HCT116 (cell line): ENCODE results near the gene APLP1. TPM values are rescaled to one million over a fixed set of nuclear protein-coding genes. Genes with fewer than 3 reads are reported as not detected.

Source experiments
- ATAC-seq: fragments of 200-7000 bp; cut with Tn5 transposase; 2 replicates; pipeline ENCODE4 v1.9.1; 2020; ENCODE audit warnings: mild to moderate bottlenecking, moderate library complexity
- BruUV-seq: library from RNA; stranded (reverse); fragments of 400-500 nt; replicated peaks from 2 replicates; lab custom pipeline; 2021; lab: Mats Ljungman, UMichigan
- CTCF ChIA-PET: fragments of 300-600 bp; sonication (Branson Sonifier 250); formaldehyde crosslinking; loops from one replicate; lab custom pipeline; 2021; ENCODE audit warnings: antibody characterized with exemption; lab: Charles Lee
- POLR2A ChIA-PET: fragments of 300-600, 350-600 bp; sonication (Branson Sonifier 250); formaldehyde crosslinking; loops from one replicate; lab custom pipeline; 2021; ENCODE audit warnings: antibody characterized with exemption; lab: Charles Lee
- RAD21 ChIA-PET, 2 experiments: fragments of 300-600 bp; sonication (Branson Sonifier 250); formaldehyde crosslinking; loops; one replicate each; lab custom pipeline; 2023; ENCODE audit warnings: low total read pairs in 2 of 2; ENCODE audit not compliant: uncharacterized antibody in 2 of 2, unreplicated experiment in 2 of 2, low non-redundant PET in 1 of 2; lab: Charles Lee
- DNase-seq: peaks from one replicate; pipeline ENCODE4 v3.0.0-alpha.2; 2010; ENCODE audit warnings: low read depth, low spot score
- H2AFZ ChIP-seq: fragments of 200-600 bp; shearing (Covaris generic), sonication (generic); 2 replicates; pipeline ENCODE4 v1.6.1; 2017; ENCODE audit warnings: low read depth, mixed run types, mixed read lengths, antibody characterized with exemption, low read length; ENCODE audit not compliant: poor library complexity, severe bottlenecking
- H3K27ac ChIP-seq: 2 replicates; pipeline ENCODE4 v1.5.1; 2012; ENCODE audit warnings: low read depth, low read length
- H3K27me3 ChIP-seq: fragments of 200-600 bp; sonication (generic); 2 replicates; pipeline ENCODE4 v1.6.1; 2016; ENCODE audit warnings: mixed run types, low read length, mixed read lengths; ENCODE audit not compliant: insufficient read depth
- H3K36me3 ChIP-seq, 2 experiments: fragments of 200-500 bp in 1 of 2; fragments of 200-600 bp in 1 of 2; sonication (Bioruptor generic) in 1 of 2; sonication (generic) in 1 of 2; 2 replicates each; pipeline versions ENCODE4 v1.5.1 to v1.6.1; 2014 to 2016; ENCODE audit warnings: low read length in 2 of 2, inconsistent platforms in 1 of 2, mixed read lengths in 1 of 2, mixed run types in 1 of 2; ENCODE audit not compliant: insufficient read depth in 2 of 2, control insufficient read depth in 1 of 2
- H3K4me1 ChIP-seq, 2 experiments: fragments of 200-600 bp in 1 of 2; sonication (generic) in 1 of 2; 2 replicates each; pipeline versions ENCODE4 v1.5.1 to v1.6.1; 2012 to 2017; ENCODE audit warnings: low read length in 2 of 2, inconsistent platforms in 1 of 2, mild to moderate bottlenecking in 1 of 2, mixed read lengths in 1 of 2, mixed run types in 1 of 2, moderate library complexity in 1 of 2; ENCODE audit not compliant: insufficient read depth in 2 of 2, control insufficient read depth in 1 of 2
- H3K4me2 ChIP-seq: fragments of 200-600 bp; sonication (generic); 2 replicates; pipeline ENCODE4 v1.6.1; 2017; ENCODE audit warnings: mixed run types, low read length, mixed read lengths
- H3K4me3 ChIP-seq, 2 experiments: fragments of 200-600 bp in 1 of 2; sonication (generic) in 1 of 2; replicated peaks in 1 of 2; 2 replicates each; pipeline ENCODE4 v1.5.1; 2011 to 2016; ENCODE audit warnings: low read length in 2 of 2, control low read depth in 1 of 2, low read depth in 1 of 2, mild to moderate bottlenecking in 1 of 2, mixed read lengths in 1 of 2, mixed run types in 1 of 2
- H3K79me2 ChIP-seq: fragments of 200-600 bp; sonication (generic); 2 replicates; pipeline ENCODE4 v1.6.1; 2017; ENCODE audit warnings: mild to moderate bottlenecking, mixed run types, low read length, moderate library complexity, mixed read lengths; ENCODE audit not compliant: insufficient read depth
- H3K9ac ChIP-seq: fragments of 200-600 bp; sonication (generic); 2 replicates; pipeline ENCODE4 v1.6.1; 2016; ENCODE audit warnings: low read length, mixed read lengths
- H3K9me2 ChIP-seq: fragments of 200-600 bp; sonication (generic), shearing (Covaris generic); 2 replicates; pipeline ENCODE4 v1.6.1; 2017; ENCODE audit warnings: mixed run types, mild to moderate bottlenecking, moderate library complexity; ENCODE audit not compliant: insufficient read depth
- H3K9me3 ChIP-seq, 2 experiments: fragments of 200-500 bp in 1 of 2; fragments of 200-600 bp in 1 of 2; sonication (Bioruptor generic) in 1 of 2; sonication (generic) in 1 of 2; 2 replicates each; pipeline ENCODE4 v1.6.1; 2014 to 2017; ENCODE audit warnings: low read length in 2 of 2, mixed read lengths in 2 of 2, inconsistent platforms in 1 of 2, low read depth in 1 of 2, mild to moderate bottlenecking in 1 of 2, mixed run types in 1 of 2, moderate library complexity in 1 of 2; ENCODE audit not compliant: control insufficient read depth in 1 of 2, insufficient read depth in 1 of 2
- H4K20me1 ChIP-seq: fragments of 200-600 bp; sonication (generic), shearing (Covaris generic); 2 replicates; pipeline ENCODE4 v1.6.1; 2017; ENCODE audit warnings: mixed run types, mild to moderate bottlenecking, moderate library complexity; ENCODE audit not compliant: insufficient read depth
- CEBPB ChIP-seq: IDR thresholded peaks from 2 replicates; pipeline ENCODE4 v1.6.1; 2012; ENCODE audit warnings: low read depth
- EZH2phosphoT487 ChIP-seq: fragments of 200-600 bp; IDR thresholded peaks from 2 replicates; pipeline ENCODE4 v1.6.1; 2018; ENCODE audit warnings: antibody characterized with exemption, borderline replicate concordance
- FOSL1 ChIP-seq: IDR thresholded peaks from 2 replicates; pipeline ENCODE4 v1.6.1; 2012; ENCODE audit warnings: low read depth
- JUND ChIP-seq: IDR thresholded peaks from 2 replicates; pipeline ENCODE4 v1.6.1; 2012
- POLR2AphosphoS5 ChIP-seq: IDR thresholded peaks from 2 replicates; pipeline ENCODE4 v1.6.1; 2011; ENCODE audit warnings: mild to moderate bottlenecking, low read depth, low read length, moderate library complexity
- RAD21 ChIP-seq: IDR thresholded peaks from 2 replicates; pipeline ENCODE4 v1.6.1; 2012; ENCODE audit warnings: low read depth, mild to moderate bottlenecking
- SIN3A ChIP-seq: IDR thresholded peaks from 2 replicates; pipeline ENCODE4 v1.6.1; 2012; ENCODE audit warnings: low read depth
- SP1 ChIP-seq: IDR thresholded peaks from 2 replicates; pipeline ENCODE4 v1.6.1; 2012; ENCODE audit warnings: low read depth
- SRF ChIP-seq: IDR thresholded peaks from 2 replicates; pipeline ENCODE4 v1.6.1; 2012; ENCODE audit warnings: low read depth
- TCF7L2 ChIP-seq: IDR thresholded peaks from 2 replicates; pipeline ENCODE4 v1.7.0; 2011; ENCODE audit warnings: borderline replicate concordance, inconsistent platforms; ENCODE audit not compliant: insufficient read depth, insufficient read length; ENCODE audit errors: extremely low read depth
- YY1 ChIP-seq: IDR thresholded peaks from 2 replicates; pipeline ENCODE4 v1.6.1; 2011; ENCODE audit warnings: low read length, low read depth, moderate library complexity, mild to moderate bottlenecking; ENCODE audit not compliant: insufficient replicate concordance; ENCODE audit errors: extremely low read depth
- intact Hi-C: fragments of 100-400 bp; cut with micrococcal nuclease; formaldehyde crosslinking; loops from 2 replicates; pipeline ENCODE4 v1.10.0; 2022
- total RNA-seq: library from RNA; stranded (reverse); gene quantifications from one replicate; pipeline ENCODE4 v1.2.1, GENCODE V29; 2021; ENCODE audit not compliant: unreplicated experiment
- TF ChIP-seq, protein P1 (sequence below), 3 experiments: fragments of 200-600 bp in 1 of 3; sonication (generic) in 1 of 3; IDR thresholded peaks in 2 of 3; conservative IDR thresholded peaks in 1 of 3; 2 replicates each; pipeline ENCODE4 v1.5.1; 2012 to 2017; ENCODE audit warnings: low read depth in 2 of 3, low read length in 2 of 3, antibody characterized with exemption in 1 of 3, borderline replicate concordance in 1 of 3, control low read depth in 1 of 3, mild to moderate bottlenecking in 1 of 3, mixed read lengths in 1 of 3, mixed run types in 1 of 3, moderate library complexity in 1 of 3; ENCODE audit not compliant: insufficient read depth in 1 of 3
- TF ChIP-seq, protein P2 (sequence below): IDR thresholded peaks from 2 replicates; pipeline ENCODE4 v1.6.1; 2012

APLP1 gene
- total RNA-seq, 1 experiment from 2014 or later: 41.2 TPM

GRCh38 chr19:35911173-35911572 lies 42.8 kb downstream of the APLP1 start:
- Histone ChIP-seq H3K9me3 (no peaks in the 10 kb centered on the region), H3K27ac (no peak overlapping the region; the same call in 1 of the 2 replicates), H3K9me2 (no peaks in the 10 kb centered on the region), H3K4me3 (no peak overlapping the region), H3K9ac (no peak overlapping the region), H4K20me1 (no peaks in the 10 kb centered on the region), H3K4me2 (no peak overlapping the region), H3K4me1 (peaks cover 11 to 31% of the 10 kb centered on the region in 2 experiments), H3K27me3 (no peaks in the 10 kb centered on the region), H3K36me3 (no peaks in the 10 kb centered on the region), H3K79me2 (no peaks in the 10 kb centered on the region), H2AFZ (no peak overlapping the region)
- intact Hi-C loops: no loop called here
- TF ChIP-seq FOSL1: no peak
- TF ChIP-seq CEBPB: no peak
- TF ChIP-seq SP1: no peak
- peak; percentile 41 for TF ChIP-seq RAD21
- TF ChIP-seq, protein P1, sequence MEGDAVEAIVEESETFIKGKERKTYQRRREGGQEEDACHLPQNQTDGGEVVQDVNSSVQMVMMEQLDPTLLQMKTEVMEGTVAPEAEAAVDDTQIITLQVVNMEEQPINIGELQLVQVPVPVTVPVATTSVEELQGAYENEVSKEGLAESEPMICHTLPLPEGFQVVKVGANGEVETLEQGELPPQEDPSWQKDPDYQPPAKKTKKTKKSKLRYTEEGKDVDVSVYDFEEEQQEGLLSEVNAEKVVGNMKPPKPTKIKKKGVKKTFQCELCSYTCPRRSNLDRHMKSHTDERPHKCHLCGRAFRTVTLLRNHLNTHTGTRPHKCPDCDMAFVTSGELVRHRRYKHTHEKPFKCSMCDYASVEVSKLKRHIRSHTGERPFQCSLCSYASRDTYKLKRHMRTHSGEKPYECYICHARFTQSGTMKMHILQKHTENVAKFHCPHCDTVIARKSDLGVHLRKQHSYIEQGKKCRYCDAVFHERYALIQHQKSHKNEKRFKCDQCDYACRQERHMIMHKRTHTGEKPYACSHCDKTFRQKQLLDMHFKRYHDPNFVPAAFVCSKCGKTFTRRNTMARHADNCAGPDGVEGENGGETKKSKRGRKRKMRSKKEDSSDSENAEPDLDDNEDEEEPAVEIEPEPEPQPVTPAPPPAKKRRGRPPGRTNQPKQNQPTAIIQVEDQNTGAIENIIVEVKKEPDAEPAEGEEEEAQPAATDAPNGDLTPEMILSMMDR (IDR thresholded peaks at IDR 0.05 in 2 of 3, conservative IDR thresholded peaks at IDR 0.05 in 1 of 3; ENCODE audit: borderline replicate concordance in 1 of 3, insufficient read depth in 1 of 3, low read depth in 2 of 3, low read length in 2 of 3): 0 out of 6 replicates have a peak, but pooled peaks of 1 of the 3 experiments have one; percentile 4
- TF ChIP-seq JUND: no peak
- TF ChIP-seq YY1: no peak
- TF ChIP-seq, protein P2, sequence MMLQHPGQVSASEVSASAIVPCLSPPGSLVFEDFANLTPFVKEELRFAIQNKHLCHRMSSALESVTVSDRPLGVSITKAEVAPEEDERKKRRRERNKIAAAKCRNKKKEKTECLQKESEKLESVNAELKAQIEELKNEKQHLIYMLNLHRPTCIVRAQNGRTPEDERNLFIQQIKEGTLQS: no peak
- no peak for TF ChIP-seq POLR2AphosphoS5
- TF ChIP-seq SRF: no peak
- TF ChIP-seq TCF7L2: no peak
- no peak for TF ChIP-seq EZH2phosphoT487
- TF ChIP-seq SIN3A: no peak
- BruUV-seq: no TSS peak
- ATAC-seq (0 out of 2 replicates have a peak, but pooled peaks have one; percentile 21), DNase-seq (no peak)
- ChIA-PET CTCF (no interaction called here), POLR2A (interaction anchor here (0.6 kb wide), 1 partner anchor 736 kb away, joined by 3 read pairs; no protein-coding TSS in a partner anchor), RAD21 (no interaction called here)
